ENCODE results near the gene LMLN.

DNA sequence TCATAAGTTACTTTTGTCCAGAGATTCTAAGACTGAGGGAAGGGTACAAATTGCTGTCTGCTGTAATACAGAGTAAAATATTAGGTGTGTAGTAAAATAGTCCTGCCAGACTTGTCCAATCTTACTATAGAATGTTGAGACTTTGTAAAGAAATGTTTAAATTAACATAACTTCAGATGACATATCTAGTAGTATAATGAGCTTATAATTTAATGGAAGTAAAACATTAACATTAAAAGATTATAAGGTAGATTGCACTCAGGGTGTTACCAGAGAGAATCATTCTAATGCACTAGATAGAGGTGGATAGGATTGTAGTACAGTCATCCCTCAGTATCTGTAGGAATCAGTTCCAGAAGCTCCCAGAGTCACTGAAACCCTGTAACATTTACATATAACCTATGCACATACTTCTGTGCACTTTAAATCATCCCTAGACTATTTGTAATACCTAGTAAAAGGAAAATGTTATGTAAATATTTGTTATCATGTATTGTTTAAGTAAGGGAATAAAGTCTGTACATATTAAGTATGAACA is 130.8 kb downstream of the LMLN start:
- TF ChIP-seq, protein P1, sequence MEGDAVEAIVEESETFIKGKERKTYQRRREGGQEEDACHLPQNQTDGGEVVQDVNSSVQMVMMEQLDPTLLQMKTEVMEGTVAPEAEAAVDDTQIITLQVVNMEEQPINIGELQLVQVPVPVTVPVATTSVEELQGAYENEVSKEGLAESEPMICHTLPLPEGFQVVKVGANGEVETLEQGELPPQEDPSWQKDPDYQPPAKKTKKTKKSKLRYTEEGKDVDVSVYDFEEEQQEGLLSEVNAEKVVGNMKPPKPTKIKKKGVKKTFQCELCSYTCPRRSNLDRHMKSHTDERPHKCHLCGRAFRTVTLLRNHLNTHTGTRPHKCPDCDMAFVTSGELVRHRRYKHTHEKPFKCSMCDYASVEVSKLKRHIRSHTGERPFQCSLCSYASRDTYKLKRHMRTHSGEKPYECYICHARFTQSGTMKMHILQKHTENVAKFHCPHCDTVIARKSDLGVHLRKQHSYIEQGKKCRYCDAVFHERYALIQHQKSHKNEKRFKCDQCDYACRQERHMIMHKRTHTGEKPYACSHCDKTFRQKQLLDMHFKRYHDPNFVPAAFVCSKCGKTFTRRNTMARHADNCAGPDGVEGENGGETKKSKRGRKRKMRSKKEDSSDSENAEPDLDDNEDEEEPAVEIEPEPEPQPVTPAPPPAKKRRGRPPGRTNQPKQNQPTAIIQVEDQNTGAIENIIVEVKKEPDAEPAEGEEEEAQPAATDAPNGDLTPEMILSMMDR (conservative IDR thresholded peaks at IDR 0.05; ENCODE audit: low read length), result no peak
- TF ChIP-seq EZH2phosphoT487 (IDR thresholded peaks at IDR 0.05; ENCODE audit: borderline replicate concordance), result no peak
